ENCODE measurements around the gene PRKCH.

DNA sequence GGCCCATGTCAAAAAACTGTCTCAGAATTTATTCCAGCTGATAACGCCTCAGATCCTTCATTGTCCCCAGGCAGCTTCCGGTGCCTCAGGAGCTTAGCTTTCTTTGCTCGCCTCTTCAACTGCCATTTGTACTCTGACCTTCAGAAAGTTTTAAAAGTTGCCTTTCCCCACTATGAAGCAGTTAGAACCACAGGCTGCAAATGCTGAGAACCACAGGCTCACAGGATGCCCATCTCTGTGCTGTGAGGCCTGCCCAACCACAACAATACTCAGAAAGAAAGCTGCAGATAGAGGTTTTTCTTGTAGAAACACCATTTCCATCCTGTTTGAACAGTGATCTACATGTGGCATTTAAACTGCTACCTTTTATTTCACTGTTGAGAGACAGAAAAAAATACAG, 131.1 kb downstream of the PRKCH start:
- TF ChIP-seq CTCF (IDR thresholded peaks at IDR 0.05) (no peak), ZFX (IDR thresholded peaks at IDR 0.05; ENCODE audit: borderline replicate concordance) (no peak)

All from 22Rv1 (cell line).